ENCODE measurements around the gene TAGLN3.

Gene TAGLN3

DNA sequence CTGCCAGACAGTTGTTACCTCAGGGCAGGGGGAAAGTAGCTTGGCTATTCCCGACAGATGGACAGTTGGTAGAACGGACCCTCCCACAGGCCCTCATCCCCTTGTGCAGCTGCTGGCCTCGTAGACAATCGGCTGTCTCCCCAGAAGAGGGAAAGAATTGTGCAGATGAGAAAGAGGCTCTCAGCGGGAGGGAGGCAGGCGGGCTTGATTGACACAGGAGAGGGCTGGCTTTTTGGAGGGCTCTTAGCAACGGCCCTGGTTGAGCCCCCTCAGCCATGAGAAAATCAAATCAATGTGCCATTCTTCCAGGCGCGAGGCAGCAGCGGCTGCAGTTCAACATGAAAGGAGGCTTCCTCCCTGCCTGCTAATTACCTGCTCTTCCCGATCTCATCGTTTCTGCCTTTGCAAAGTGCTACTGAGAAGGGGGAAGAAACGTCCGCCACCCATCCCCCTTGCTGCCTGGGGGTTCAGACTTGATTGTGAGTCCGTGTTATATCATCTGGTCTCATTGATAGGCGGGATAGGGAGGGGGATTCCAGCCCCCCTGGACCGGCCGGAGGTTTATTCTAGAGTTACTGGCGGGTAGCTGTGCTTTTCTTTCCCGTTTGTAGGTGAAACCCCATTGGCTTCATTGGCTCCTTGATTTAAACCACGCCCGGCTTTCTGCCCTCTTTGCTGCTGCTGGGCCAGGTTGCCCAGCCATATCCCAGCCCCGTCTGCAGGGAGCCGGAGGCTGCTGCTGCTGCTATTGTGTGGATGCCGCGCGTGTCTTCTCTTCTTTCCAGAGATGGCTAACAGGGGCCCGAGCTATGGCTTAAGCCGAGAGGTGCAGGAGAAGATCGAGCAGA lies at the start of gene TAGLN3:
Gene TAGLN3, plus strand, starts transcription at position 287 of the 848 bp plus-strand sequence. Its CDS starts 501 bp downstream, at position 788.
- no peak for DNase-seq

DNA sequence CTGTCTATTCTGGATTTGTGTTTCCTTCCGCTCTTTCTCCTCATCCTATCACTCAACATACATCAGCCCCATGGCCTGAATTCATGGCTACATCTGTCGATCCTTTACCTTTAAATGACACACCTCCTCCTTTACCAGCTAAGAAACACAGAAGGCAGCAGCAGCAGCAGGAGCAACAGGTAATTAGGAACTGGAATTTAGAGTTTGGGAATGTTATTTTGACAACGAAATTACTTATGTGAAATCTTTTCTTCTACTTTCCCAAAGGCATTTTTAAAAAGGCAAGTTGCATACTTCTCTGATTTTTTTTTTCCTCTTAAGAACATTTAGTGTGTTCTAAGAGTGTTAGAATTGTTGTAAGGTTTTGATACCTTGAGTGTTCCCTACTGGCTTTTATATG lies 49.0 kb upstream of the TAGLN3 start:
- no peak for DNase-seq

DNA sequence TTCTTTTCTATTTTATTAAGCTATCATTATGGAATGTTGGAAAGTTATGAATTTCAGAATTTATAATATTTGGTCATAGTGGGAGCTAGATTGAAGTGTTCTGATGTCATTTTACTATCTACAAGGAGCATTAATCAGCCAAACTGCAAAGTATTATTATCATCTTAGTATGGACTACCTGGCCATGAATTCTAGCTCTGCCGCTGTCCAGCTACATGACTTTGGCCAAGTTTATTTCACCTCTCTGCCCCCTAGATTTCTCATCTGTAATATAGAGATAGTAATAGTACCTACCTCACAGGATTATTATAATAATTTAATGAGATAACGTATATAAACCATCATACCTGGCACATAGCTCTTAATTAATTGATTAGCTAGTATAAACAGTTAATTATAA lies 47.7 kb upstream of the TAGLN3 start:
- DNase-seq, result no peak

DNA sequence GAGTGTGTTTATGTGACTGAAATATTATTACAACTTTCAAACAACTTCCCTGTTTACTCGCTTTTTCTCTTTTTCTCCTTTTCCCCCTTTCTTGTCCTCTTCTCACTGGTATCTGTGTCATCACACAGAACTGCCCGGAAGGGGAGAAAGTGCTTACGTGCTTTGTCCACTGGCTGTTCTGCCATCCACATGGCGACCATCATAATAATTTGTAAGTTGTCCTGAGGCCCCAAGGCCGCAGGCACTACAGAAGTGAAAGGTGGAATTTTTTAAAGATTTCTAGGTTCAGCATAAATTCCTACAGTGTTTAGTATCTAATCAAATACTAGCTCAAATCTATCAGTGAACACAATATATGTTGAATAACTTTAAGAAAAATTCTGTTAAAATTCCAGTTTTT lies 46.6 kb upstream of the TAGLN3 start:
- DNase-seq, result no peak

DNA sequence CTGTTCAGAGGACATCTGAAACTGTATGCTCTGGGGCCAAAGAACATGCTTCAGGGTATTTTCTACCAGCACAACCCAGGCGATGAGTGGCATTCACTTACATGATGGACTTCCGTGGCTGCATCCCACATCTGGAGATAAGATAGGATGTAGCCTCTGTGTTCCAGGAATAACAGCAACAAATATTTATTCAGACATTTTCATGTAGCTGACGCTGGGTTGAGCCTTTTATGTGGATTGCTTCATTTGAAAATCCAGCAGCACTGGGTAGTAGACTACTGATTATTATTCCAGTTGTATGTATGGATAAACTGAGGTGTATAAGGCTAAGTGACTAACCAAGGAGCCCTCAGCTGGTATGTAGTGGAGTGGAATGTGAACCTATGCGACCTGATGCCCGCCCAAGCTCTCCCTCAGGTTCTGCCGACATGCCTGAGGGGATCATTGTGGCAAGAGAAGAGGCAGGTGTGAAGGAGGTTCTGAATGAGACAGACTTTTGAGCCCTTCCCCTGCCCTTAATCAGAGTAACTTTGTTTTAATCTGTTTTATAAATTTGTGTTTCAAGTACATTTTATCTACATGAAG lies 45.8 kb upstream of the TAGLN3 start:
- no peak for DNase-seq

DNA sequence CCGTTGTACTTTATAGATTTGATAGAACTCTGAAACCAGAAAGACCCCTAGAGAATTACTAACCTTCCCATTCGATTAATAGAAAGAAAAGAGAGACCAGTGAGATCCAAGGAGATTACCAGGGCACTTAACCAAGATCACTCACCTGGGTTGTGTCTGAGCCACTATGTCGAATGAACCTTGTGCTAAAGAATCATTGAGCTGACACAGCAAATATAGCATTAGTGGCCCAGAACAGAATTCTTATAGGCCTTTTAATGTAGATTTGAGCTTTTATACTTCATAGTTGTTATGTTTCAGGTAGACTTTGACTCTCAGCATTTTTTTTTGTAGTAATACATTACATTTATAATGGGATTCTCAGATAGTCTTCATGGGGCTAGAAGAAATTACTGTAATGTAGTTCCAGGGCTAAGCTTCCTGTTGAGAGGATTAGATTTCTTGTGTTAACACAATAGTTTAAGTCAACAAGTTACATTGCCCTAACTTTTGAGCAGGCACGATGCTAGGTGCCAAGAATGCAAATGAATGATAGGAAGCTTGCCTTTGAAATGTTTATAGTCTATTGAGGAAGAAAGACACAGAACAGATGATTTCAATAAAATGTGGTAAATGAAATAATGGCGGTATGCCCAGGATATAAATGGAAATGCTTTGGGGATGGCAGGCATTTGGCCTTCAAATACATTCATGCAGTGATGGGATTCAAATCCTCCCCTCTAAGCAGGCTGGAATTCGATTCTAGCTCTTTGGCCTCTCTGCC lies 44.3 kb upstream of the TAGLN3 start:
- no peak for DNase-seq

DNA sequence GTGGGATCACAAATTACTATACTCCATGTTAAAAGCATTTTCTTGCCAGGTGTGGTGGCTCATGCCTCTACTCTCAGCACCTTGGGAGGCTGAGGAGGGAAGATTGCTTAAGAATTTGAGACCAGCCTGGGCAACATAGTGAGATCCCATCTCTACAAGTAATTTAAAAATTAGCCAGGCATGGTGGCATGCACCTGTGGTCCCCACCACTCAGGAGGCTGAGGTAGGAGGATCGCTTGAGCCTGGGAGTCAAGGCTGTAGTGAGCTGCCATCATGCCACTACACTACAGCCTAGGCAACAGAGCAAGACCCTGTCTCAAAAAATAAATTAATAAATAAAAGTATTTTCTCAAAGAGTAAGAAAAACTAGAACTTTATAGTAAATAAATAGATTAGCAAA lies 42.8 kb upstream of the TAGLN3 start:
- DNase-seq, result no peak

DNA sequence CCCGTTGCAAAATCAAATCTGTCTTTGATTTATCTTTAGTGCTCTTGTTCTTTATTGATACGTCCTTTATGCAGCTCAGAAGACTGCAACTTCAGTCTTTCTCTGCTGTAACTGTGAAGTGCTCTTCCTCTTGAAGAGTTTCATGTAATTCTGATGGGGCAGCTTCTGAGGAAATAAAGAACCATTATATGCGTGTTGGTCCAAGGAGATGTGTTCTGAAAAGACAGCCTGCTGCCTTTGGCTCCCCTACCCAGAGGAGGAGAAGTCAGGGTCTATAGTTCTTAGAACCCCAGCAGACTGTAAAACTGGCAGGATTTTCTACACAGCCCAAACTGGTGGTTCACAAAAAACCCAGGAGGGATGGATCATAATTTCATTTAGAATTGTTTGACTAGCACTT lies 42.3 kb upstream of the TAGLN3 start:
- no peak for DNase-seq

DNA sequence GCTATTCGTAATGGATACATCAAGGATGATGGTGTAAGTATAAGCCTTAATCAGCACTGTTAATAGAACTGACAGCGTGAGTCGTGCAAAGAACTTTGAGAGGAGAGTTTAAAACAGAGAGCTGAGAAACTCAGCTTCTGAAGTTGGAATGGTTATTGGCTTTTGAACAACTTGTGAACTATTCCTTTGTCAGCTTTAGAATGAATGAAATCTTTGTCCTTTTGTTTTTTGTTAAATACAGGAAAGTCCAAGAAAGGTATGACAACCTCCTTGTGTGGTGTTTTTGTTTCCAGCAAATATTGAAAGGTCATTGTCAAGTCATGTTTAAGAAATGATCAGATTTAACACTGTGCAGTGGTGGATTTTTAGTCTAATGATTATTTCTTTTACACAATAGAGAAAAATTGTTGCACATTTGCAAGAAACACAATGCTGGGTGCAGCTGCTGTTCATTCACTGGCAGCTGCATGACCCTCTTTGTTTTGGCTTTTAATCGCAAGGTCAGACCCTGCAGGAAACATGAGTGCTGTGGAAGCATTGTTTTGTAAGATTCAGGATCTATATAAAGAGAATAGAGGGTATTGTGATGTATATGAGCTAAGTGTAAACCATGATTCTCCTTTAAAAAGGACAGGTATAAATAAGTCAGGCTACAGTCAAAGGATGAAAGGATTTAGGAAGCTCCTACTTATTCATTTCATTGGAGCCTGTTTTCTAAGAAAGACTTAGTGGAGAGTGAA lies 41.6 kb upstream of the TAGLN3 start:
- DNase-seq, result no peak

DNA sequence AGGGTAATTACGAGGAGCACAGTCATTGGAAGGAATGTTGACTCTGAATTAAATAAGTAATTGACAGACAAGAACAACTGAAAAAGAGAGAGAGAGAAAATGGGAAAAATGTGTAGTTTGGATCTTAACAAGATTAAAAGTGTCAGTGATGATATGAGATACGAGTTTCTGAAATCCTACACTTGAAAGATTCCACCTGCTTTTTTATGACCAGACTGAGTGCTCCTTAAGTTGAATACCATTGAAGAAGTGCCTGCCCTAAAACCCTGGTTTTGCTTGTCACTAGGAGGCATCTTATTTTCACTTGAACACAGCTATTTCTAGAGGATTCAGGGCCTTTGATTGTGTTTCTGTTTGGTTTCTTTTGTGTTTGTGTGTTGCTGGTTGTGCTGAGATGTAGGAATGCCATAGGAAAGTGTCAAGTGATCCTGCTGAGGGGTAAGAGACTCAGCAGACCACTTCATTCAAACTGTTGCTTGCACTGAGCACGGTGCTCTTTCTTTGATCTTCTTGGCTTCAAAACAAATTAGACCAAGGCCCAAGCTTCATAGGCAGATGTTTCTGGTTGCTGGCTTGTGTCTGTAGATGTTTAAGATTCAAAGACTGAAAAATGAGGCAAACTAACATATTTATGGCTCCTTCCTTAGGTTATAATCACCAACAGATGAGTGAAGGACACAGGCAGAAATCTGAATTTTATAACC lies 37.1 kb upstream of the TAGLN3 start:
- DNase-seq, result no peak

DNA sequence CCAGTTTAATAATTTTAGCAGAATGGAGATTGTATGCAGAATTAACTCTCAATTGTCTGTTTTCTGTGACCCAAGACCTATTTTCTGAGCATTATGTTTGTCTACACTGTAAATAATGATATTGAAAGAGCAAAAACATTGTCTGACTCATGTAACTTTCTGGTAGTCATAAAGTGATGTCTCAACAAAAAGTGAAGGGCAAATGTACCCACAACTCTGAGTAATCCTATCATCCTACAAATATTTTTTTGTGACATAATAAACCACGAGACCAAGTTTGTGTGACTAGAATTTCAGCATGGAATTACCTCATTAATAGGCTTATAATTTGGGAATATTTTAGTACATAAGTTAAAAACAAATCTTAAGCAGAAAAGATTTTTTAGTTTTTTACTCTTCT lies 35.3 kb upstream of the TAGLN3 start:
- DNase-seq, result no peak

DNA sequence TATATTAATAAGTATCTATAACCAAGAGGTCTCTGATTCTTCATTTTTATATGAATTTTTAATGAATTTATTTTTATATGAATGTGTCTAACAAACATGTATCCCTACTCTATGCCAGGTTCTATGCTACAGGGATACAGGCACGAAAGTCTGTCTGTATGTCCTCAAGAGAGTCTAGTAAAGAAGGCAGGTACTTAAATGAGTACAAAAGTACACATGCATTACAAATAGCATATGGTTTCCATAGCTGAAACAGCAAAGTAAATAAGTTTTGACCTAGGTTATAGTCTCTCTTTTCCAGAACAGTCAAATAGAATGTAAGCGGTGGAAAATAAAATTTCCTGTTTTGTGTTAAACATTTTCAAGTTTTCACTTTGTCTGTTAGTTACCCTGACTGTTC lies 33.2 kb upstream of the TAGLN3 start:
- DNase-seq, result no peak

DNA sequence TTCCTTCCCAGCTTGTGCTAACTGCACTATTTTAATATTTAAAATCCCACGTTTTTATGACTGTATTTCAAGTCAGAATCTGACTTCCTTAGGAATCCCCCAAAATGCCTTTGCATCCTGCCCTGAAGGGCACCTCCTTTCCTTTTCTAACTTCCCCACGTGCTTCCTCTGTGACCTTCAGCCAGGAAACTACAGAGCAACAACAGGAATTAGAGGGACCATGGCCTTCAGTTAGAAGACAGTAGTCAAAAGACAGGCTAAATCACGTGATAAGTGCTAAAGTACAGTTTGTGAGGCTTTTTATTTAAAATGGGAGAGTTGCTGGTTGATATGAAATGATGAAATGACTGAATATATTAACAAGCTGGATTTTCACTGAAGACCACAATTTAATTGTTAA lies 31.7 kb upstream of the TAGLN3 start:
- no peak for DNase-seq

DNA sequence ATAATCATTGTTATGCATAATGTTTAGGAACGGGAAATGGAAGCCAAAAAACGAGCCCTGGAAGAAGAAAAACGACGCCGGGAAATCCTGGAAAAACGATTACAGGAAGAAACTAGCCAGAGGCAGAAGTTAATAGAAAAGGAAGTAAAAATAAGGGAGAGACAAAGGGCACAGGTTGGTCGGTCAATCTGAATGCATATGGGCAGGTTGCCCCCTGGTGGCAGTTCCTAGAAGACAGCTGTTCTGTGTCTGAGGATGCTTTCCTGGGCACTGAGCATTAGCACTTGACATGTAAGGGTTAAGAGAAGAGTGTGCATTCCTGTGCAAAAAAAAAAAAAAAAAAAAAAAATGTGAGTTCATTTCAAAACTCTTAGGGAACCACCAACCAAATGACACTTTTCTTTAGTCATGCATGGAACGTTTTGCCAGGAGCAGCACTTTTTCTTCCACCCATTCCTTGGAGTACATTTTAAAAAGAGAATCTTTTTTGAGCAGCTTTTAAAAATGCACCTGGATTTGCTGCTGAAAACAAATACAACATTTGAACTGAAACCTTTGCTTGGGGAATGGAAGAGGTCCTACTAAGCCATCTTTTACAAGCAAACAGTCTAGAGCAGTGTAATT lies 31.0 kb upstream of the TAGLN3 start:
- DNase-seq, result peak; percentile 18 to 69

DNA sequence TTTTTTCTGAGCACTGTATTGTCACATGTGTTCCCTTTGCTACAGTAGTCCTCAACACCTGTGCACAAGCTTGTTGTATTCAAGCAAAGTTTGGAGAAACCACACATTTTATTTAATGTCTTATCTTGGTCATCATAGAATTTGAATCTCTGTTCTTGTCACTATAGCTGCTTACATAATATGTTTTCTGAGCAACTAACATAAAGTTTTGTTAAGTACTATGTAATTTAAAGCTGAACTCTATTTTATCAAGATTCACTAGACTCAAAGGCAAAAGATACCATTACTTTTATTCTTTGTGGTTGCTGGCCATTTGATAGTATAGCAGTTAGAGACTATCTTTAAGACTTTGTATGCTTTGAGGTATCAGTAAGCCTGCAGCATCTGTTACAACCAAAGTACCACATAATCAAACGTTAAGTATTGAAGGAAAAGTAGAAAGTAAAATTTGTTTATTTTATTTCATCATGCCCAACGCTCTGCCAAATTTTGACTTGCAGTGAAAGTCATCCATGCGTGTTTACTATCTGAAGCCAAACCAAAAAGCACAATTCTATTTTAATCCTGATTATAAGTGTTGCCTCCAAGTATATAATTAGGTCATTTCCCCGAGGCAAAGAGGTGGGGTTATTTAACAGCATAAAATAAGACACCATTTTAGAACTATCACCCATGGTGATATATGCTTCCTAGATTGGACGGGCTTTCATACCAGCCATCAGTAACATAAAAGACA lies 30.2 kb upstream of the TAGLN3 start:
- DNase-seq, result no peak

DNA sequence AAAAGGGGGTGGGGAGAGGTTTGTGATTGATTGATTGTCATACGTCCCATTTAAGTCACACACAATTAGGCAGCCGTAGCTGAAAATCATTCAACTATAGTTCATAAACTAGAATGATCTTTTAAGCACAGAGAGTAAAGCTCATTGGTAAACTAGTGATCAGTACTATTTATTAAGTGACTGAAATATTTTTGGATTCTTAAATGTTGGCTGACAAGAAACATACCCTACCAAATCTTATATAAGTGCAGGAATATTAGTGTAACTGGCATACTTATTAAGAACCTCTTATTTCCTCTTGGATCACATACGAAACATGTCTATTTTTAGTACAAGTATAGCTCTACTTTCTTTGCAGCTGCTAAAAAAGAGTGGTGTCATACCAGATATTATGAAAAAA lies 28.3 kb upstream of the TAGLN3 start:
- DNase-seq, result no peak

DNA sequence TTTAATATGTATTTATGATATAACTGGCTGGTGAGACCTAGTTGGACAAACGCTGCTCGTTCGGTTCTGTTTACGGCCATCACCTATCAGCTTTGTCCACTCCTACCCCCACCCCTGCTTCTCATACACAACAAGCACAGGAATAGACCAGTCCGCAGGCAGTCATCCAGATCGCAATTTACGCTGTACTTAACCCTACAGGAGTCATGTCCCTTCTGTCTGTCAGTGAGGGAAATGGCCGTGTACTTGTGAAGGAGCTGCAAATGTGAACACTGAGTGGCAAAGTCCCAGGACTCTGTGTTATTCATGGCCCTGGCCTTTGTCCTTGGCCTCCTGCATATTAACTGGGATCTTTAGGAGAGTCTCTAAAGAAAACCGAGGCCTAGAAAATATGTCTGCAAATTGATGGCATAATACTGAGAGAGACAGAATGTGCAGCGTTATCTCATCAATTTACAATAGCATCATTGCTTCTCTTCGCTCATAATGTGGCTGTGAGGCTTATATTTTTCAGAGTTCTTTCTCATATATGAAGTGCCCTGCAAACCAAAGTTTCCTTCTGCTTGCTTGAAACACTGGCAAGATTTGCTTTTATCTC lies 27.1 kb upstream of the TAGLN3 start:
- DNase-seq, result no peak

DNA sequence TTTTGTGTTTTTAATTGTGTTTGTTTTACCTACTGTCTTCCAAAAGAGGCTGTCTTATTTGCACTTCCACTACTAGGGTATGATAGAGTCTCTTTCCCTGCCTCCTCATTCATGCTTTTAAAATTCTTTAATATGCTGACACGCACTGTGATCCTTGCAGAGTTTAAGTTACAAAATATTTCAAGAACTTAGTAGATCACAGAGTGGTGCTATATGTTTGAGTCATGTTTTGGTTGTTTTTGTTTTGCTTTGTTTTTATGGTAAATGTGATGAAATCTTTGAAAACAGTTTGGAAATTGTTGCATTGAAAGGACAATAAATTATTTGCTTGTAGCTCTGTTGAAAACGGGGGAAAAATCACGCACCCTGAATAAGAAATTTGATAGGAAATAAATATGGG lies 25.8 kb upstream of the TAGLN3 start:
- DNase-seq, result no peak

DNA sequence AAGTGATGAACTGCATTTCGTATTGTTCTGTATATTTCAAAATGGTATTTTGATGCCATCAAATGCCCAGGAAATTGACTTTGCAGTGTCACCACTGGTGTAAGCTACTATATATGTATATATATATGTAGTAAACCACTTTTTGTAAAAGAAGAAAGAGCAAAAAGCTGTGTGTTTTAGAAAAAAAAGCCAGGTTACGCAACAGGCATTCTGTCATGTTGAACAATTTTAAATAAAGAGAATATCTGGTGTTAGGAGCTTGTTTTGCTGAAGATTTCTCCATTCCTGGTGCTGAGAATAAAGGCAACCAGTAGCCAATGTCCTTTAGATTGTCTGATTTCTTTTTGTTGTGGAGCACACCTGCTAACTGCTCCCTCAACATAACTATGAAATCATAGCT lies 23.6 kb upstream of the TAGLN3 start:
- DNase-seq, result no peak

DNA sequence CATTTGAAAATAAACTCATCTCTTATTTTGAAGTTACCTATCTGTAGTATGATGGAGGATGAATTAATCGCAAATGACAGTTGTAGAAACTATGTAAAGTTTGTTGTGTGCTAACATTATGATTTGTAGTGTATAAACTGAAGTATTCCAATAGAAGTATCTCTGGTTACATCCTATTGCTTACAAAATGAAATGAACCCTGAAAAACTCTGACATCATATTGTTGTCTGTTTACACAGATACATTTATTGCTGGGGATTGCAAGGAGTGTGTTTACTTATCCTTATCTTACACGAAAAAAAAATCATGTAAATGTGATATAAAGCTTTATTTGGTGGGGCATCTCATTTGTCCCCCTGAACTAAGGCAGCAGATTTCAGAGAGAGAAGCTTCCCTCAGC lies 22.5 kb upstream of the TAGLN3 start:
- DNase-seq, result no peak
